H1 (cell line): ENCODE measurements around the gene ENAH. TPM values are rescaled to one million over a fixed set of nuclear protein-coding genes. Genes with fewer than 3 reads are reported as not detected.

Experiments
- CTCF ChIA-PET: fragments of 300-600 bp; sonication (Branson Sonifier 250); formaldehyde crosslinking; loops from one replicate; lab custom pipeline; 2021; ENCODE audit not compliant: partially characterized antibody; lab: Charles Lee
- POLR2A ChIA-PET: fragments of 300-600 bp; sonication (Branson Sonifier 250); formaldehyde crosslinking; loops from one replicate; lab custom pipeline; 2021; ENCODE audit warnings: inconsistent platforms; ENCODE audit not compliant: partially characterized antibody; lab: Charles Lee
- DNase-seq, 2 experiments: peaks; one replicate each; pipeline versions ENCODE4 v3.0.0 to v3.0.0-alpha.2; 2010 to 2022; ENCODE audit warnings: low spot score in 2 of 2, low read depth in 1 of 2, mixed read lengths in 1 of 2
- FAIRE-seq: peaks from 2 replicates; lab custom pipeline; 2011; peaks lifted over from hg19 to GRCh38; lab: Jason Lieb, UNC
- H2AFZ ChIP-seq: 2 replicates; pipeline ENCODE4 v1.8.1; 2012; ENCODE audit warnings: low read length, inconsistent platforms
- H2AK5ac ChIP-seq: 2 replicates; pipeline ENCODE4 v1.6.1; 2013; ENCODE audit warnings: low read depth, low read length
- H2BK120ac ChIP-seq: replicated peaks from 2 replicates; pipeline ENCODE3; 2013; ENCODE audit warnings: low read depth, low read length, inconsistent platforms
- H2BK12ac ChIP-seq: 2 replicates; pipeline ENCODE4 v1.6.1; 2013; ENCODE audit warnings: low read depth, low read length
- H2BK15ac ChIP-seq: 2 replicates; pipeline ENCODE4 v1.6.1; 2013; ENCODE audit warnings: low read length
- H2BK20ac ChIP-seq: 2 replicates; pipeline ENCODE4 v1.6.1; 2013; ENCODE audit warnings: low read length
- H2BK5ac ChIP-seq: 2 replicates; pipeline ENCODE4 v1.6.1; 2013; ENCODE audit warnings: low read depth, low read length
- H3K14ac ChIP-seq: 2 replicates; pipeline ENCODE4 v1.6.1; 2013; ENCODE audit warnings: inconsistent platforms; ENCODE audit not compliant: insufficient read length
- H3K18ac ChIP-seq: 2 replicates; pipeline ENCODE4 v1.6.1; 2013; ENCODE audit warnings: low read length; ENCODE audit errors: extremely low read depth
- H3K23ac ChIP-seq: 2 replicates; pipeline ENCODE4 v1.6.1; 2013; ENCODE audit warnings: inconsistent platforms; ENCODE audit not compliant: insufficient read length
- H3K23me2 ChIP-seq: 2 replicates; pipeline ENCODE4 v1.6.1; 2013; ENCODE audit warnings: low read depth, low read length
- H3K27ac ChIP-seq: 2 replicates; pipeline ENCODE4 v1.6.1; 2011; ENCODE audit warnings: low read depth, low read length, inconsistent platforms
- H3K27me3 ChIP-seq, 4 experiments: replicated peaks in 1 of 4; 1 replicate in 1 of 4; 2 replicates in 3 of 4; pipeline versions ENCODE4 v1.6.1 to v1.8.1; 2011 to 2013; ENCODE audit warnings: low read length in 3 of 4, mild to moderate bottlenecking in 3 of 4, inconsistent platforms in 2 of 4, mixed read lengths in 2 of 4, moderate library complexity in 1 of 4; ENCODE audit not compliant: control insufficient read depth in 3 of 4, insufficient read depth in 3 of 4; ENCODE audit errors: extremely low read depth in 1 of 4
- H3K36me3 ChIP-seq, 4 experiments: 2 replicates each; pipeline versions ENCODE4 v1.6.1 to v1.8.1; 2011 to 2013; ENCODE audit warnings: mild to moderate bottlenecking in 4 of 4, low read length in 3 of 4, moderate library complexity in 2 of 4, control low read depth in 1 of 4, inconsistent platforms in 1 of 4; ENCODE audit not compliant: insufficient read depth in 4 of 4, control insufficient read depth in 2 of 4
- H3K4ac ChIP-seq: replicated peaks from 2 replicates; pipeline ENCODE3; 2013; ENCODE audit warnings: low read length, low read depth, mixed read lengths, inconsistent platforms; ENCODE audit not compliant: insufficient read length
- H3K4me1 ChIP-seq, 4 experiments: replicated peaks in 1 of 4; 1 replicate in 1 of 4; 2 replicates in 3 of 4; pipeline versions ENCODE4 v1.6.1 to v1.8.1; 2011 to 2013; ENCODE audit warnings: low read length in 3 of 4, inconsistent platforms in 2 of 4, mixed read lengths in 1 of 4; ENCODE audit not compliant: insufficient read depth in 4 of 4, control insufficient read depth in 3 of 4
- H3K4me2 ChIP-seq, 2 experiments: 2 replicates each; pipeline versions ENCODE4 v1.6.1 to v1.8.1; 2011 to 2013; ENCODE audit warnings: low read depth in 2 of 2, low read length in 2 of 2, control low read depth in 1 of 2, inconsistent platforms in 1 of 2, mild to moderate bottlenecking in 1 of 2; ENCODE audit not compliant: insufficient read depth in 1 of 2
- H3K4me3 ChIP-seq, 4 experiments: fragments of 200-600, 300-600 bp in 1 of 4; sonication (generic), shearing (Covaris generic), sonication (Bioruptor Twin) in 1 of 4; 2 replicates each; pipeline versions ENCODE4 v1.5.1 to v1.8.1; 2011 to 2016; ENCODE audit warnings: low read length in 4 of 4, low read depth in 3 of 4, control low read depth in 2 of 4, inconsistent platforms in 2 of 4, mild to moderate bottlenecking in 2 of 4, mixed read lengths in 1 of 4, moderate library complexity in 1 of 4; ENCODE audit not compliant: insufficient read depth in 2 of 4; ENCODE audit errors: extremely low read depth in 1 of 4
- H3K56ac ChIP-seq: replicated peaks from 2 replicates; pipeline ENCODE3; 2013; ENCODE audit warnings: low read depth, mild to moderate bottlenecking, mixed read lengths, low read length, inconsistent platforms; ENCODE audit not compliant: insufficient read length
- H3K79me1 ChIP-seq: 2 replicates; pipeline ENCODE4 v1.6.1; 2013; ENCODE audit warnings: low read depth, low read length, control low read depth
- H3K79me2 ChIP-seq, 2 experiments: 2 replicates each; pipeline versions ENCODE4 v1.6.1 to v1.8.1; 2012 to 2013; ENCODE audit warnings: low read length in 2 of 2, mild to moderate bottlenecking in 2 of 2, inconsistent platforms in 1 of 2; ENCODE audit not compliant: insufficient read depth in 2 of 2, control insufficient read depth in 1 of 2
- H3K9ac ChIP-seq, 4 experiments: replicated peaks in 1 of 4; 1 replicate in 1 of 4; 2 replicates in 3 of 4; pipeline versions ENCODE4 v1.6.1 to v1.8.1; 2011 to 2013; ENCODE audit warnings: low read depth in 3 of 4, low read length in 3 of 4, control low read depth in 2 of 4, mild to moderate bottlenecking in 2 of 4, moderate library complexity in 2 of 4, inconsistent platforms in 1 of 4; ENCODE audit errors: extremely low read depth in 1 of 4
- H3K9me3 ChIP-seq, 2 experiments: 2 replicates each; pipeline versions ENCODE4 v1.6.1 to v1.8.1; 2012 to 2013; ENCODE audit warnings: mild to moderate bottlenecking in 2 of 2, moderate library complexity in 2 of 2, control low read depth in 1 of 2, inconsistent platforms in 1 of 2, low read depth in 1 of 2, low read length in 1 of 2, mixed read lengths in 1 of 2; ENCODE audit not compliant: insufficient read depth in 2 of 2
- H4K20me1 ChIP-seq, 2 experiments: replicated peaks in 1 of 2; 2 replicates each; pipeline versions ENCODE3 to v1.8.1; 2011 to 2013; ENCODE audit warnings: inconsistent platforms in 2 of 2, low read length in 2 of 2, mild to moderate bottlenecking in 1 of 2; ENCODE audit not compliant: insufficient read depth in 2 of 2, control insufficient read depth in 1 of 2
- H4K5ac ChIP-seq: 2 replicates; pipeline ENCODE4 v1.6.1; 2013; ENCODE audit warnings: low read length, low read depth, mixed read lengths, inconsistent platforms; ENCODE audit not compliant: insufficient read length
- H4K8ac ChIP-seq: 2 replicates; pipeline ENCODE4 v1.8.0; 2013; ENCODE audit warnings: mild to moderate bottlenecking, moderate library complexity, low read length, inconsistent platforms; ENCODE audit not compliant: insufficient read depth; ENCODE audit errors: extremely low read depth
- H4K91ac ChIP-seq: replicated peaks from 2 replicates; pipeline ENCODE3; 2013; ENCODE audit warnings: low read length, mixed read lengths, inconsistent platforms; ENCODE audit not compliant: insufficient read length
- BCL11A ChIP-seq, 2 experiments: IDR thresholded peaks; one replicate each; pipeline ENCODE4 v1.6.1; 2011; ENCODE audit warnings: low read depth in 2 of 2, low read length in 2 of 2, mild to moderate bottlenecking in 2 of 2
- CBX5 ChIP-seq: fragments of 300-800, 300-1000 bp; sonication (generic); IDR thresholded peaks from 2 replicates; pipeline ENCODE4 v1.7.1; 2016; ENCODE audit warnings: antibody characterized with exemption, low read length, low read depth
- CTBP2 ChIP-seq: IDR thresholded peaks from 2 replicates; pipeline ENCODE4 v1.7.0; 2011; ENCODE audit warnings: borderline replicate concordance, mild to moderate bottlenecking, moderate library complexity, mixed read lengths, low read length; ENCODE audit not compliant: insufficient read depth, insufficient read length
- JUND ChIP-seq: IDR thresholded peaks from 2 replicates; pipeline ENCODE4 v1.6.1; 2011; ENCODE audit warnings: mild to moderate bottlenecking, improper control_type of control experiment, low read length
- RBBP5 ChIP-seq: IDR thresholded peaks from 2 replicates; pipeline ENCODE4 v1.7.1; 2012; ENCODE audit warnings: low read depth, mild to moderate bottlenecking, inconsistent platforms, low read length, moderate library complexity, borderline replicate concordance
- SRF ChIP-seq: IDR thresholded peaks from 2 replicates; pipeline ENCODE4 v1.6.1; 2011; ENCODE audit warnings: mild to moderate bottlenecking, low read depth, low read length, moderate library complexity
- WGBS, 2 experiments: shearing (Covaris generic) in 1 of 2; methylation state at CpG; one replicate each; pipeline versions ENCODE4 v1.1.6 to v1.1.7; 2013 to 2015; ENCODE audit warnings: low lambda C conversion rate in 2 of 2, mixed read lengths in 2 of 2, inconsistent platforms in 1 of 2, low coverage in 1 of 2, missing lambda C conversion rate in 1 of 2; ENCODE audit not compliant: insufficient replicate concordance in 2 of 2, insufficient coverage in 1 of 2, insufficient read length in 1 of 2; ENCODE audit errors: extremely low coverage in 1 of 2, missing lambda C conversion rate in 1 of 2; 5-methylcytosine and 5-hydroxymethylcytosine counted together
- polyA plus RNA-seq, 7 experiments: library from polyadenylated mRNA; depleted of rRNA in 3 of 7; stranded (reverse) in 5 of 7; unstranded in 2 of 7; fragments of >200 nt in 5 of 7; fragments of 200-250 nt in 2 of 7; gene quantifications; 1 replicate in 5 of 7; 2 replicates in 1 of 7; 4 replicates in 1 of 7; pipeline versions ENCODE4 v1.2.1 to v1.2.3, GENCODE V29; 2011 to 2013; ENCODE audit warnings: missing spikeins in 2 of 7, mixed read lengths in 2 of 7
- total RNA-seq: library from RNA; stranded (reverse); fragmentation: NEBNext Ultra II Directional; extraction: Animal tissue kit (Norgen Biotek cat#: 25700); gene quantifications from 2 replicates; pipeline ENCODE4 v1.2.1, GENCODE V29; 2021

Gene ENAH
- total and polyA plus RNA-seq, 2 of the 8 experiments (the other 6 are each of a cell fraction or from before 2014, with no cell fraction given) = 39.1 to 335 TPM

DNA sequence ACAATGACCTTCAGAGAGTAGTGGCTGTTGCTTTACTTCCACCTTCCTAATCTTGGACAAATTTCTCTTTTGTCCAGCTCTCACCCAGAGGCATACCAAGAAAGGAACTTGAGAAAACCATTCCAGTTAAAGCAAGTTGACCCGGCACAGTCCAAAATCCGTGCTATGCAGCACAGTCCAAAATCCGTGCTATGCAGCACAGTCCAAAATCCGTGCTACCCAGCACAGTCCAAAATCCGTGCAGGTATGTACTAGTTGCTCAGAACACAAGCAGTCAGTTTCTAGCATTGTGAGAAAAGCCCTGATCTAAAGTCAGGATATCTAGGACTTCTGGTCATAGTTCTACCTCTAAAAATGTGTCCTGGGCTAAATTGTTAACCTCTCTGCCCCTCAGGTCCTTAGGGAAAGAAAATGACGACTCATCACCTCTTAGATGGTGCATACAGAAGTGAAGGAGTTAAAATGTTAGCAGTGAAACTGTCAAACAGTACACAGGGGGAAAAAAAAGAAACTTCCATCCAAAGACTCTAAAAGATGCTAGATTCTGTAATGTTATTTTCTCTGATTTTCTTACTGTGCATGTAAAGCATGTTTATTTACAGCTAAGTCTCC is 40.3 kb upstream of the ENAH start:
- no peaks in the 10 kb centered on the region for H4K20me1 ChIP-seq
- FAIRE-seq = no peak

More for the DNA sequence above, 40.3 kb upstream of the ENAH start:
- Histone ChIP-seq H4K8ac (no peak overlapping the region), H3K27ac (no peak overlapping the region), H3K9ac (no peak overlapping the region), H3K4me2 (no peak overlapping the region), H3K14ac (no peak overlapping the region), H3K79me2 (no peaks in the 10 kb centered on the region), H3K23me2 (no peaks in the 10 kb centered on the region), H3K4me3 (no peak overlapping the region), H2BK20ac (no peak overlapping the region), H2AK5ac (no peak overlapping the region), H3K18ac (no peak overlapping the region), H2BK12ac (no peak overlapping the region), H3K56ac (no peak overlapping the region), H3K27me3 (no peaks in the 10 kb centered on the region), H3K36me3 (no peaks in the 10 kb centered on the region), H3K23ac (no peak overlapping the region), H3K79me1 (no peaks in the 10 kb centered on the region), H2BK5ac (no peak overlapping the region), H3K9me3 (no peaks in the 10 kb centered on the region), H2AFZ (no peak overlapping the region), H2BK120ac (no peak overlapping the region), H3K4ac (no peak overlapping the region), H4K91ac (no peak overlapping the region), H4K5ac (no peak overlapping the region), H3K4me1 (no peaks in the 10 kb centered on the region), H2BK15ac (no peak overlapping the region)
- TF ChIP-seq BCL11A (IDR thresholded peaks at IDR 0.05; ENCODE audit: low read depth in 2 of 2, low read length in 2 of 2) (no peak), CBX5 (no peak), RBBP5 (no peak), CTBP2 (no peak), SRF (no peak), JUND (no peak)
- no peak for DNase-seq
- WGBS, 2 experiments = 94% methylated on average over 6 of the region's 6 CpGs; no CpG with 5 or more reads in 1 of the 2 experiments
- ChIA-PET POLR2A (no interaction called here), CTCF (interaction anchor here (0.7 to 2.2 kb wide), 2 partner anchors 80 to 218 kb away, joined by 3 to 5 read pairs; no protein-coding TSS in a partner anchor)
